Measurements from ENCODE around the gene LPO.

LPO gene

DNA sequence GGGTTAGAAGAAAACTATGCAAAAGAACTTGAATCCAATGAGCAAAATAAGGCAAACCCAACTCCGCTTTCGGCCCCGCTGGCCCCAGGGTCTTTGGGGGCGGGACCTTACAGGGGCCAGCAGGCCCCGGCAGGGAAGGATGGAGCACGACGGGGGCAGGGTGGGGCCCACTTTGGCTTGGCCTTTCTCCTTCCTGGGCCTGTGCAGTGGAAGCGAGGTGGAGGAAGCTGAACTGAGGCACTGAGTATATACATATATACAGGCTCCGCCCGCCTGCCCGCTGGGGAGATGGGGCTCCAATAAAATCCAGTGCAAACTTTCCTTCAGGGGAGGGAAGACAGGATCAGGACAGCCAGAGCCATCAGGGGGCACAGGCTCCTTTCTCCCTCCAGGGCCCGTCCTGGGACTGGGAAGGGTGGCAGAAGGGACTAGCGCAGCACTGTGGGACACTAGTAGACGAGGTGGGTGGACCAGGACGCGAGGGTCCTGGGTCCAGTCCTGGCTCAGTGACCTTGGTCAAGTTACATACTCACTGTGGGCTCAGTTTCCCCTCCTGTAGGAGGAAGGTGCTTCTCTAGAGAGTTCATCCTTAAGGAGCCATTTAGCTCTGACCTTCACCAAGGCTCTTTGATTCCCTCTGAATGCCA lies 63.2 kb downstream of the LPO start:
- TF ChIP-seq, protein P1, sequence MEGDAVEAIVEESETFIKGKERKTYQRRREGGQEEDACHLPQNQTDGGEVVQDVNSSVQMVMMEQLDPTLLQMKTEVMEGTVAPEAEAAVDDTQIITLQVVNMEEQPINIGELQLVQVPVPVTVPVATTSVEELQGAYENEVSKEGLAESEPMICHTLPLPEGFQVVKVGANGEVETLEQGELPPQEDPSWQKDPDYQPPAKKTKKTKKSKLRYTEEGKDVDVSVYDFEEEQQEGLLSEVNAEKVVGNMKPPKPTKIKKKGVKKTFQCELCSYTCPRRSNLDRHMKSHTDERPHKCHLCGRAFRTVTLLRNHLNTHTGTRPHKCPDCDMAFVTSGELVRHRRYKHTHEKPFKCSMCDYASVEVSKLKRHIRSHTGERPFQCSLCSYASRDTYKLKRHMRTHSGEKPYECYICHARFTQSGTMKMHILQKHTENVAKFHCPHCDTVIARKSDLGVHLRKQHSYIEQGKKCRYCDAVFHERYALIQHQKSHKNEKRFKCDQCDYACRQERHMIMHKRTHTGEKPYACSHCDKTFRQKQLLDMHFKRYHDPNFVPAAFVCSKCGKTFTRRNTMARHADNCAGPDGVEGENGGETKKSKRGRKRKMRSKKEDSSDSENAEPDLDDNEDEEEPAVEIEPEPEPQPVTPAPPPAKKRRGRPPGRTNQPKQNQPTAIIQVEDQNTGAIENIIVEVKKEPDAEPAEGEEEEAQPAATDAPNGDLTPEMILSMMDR (IDR thresholded peaks at IDR 0.05; ENCODE audit: low read depth, low read length) = no peak
- DNase-seq (ENCODE audit: extremely low read depth, low read depth) = no peak

DNA sequence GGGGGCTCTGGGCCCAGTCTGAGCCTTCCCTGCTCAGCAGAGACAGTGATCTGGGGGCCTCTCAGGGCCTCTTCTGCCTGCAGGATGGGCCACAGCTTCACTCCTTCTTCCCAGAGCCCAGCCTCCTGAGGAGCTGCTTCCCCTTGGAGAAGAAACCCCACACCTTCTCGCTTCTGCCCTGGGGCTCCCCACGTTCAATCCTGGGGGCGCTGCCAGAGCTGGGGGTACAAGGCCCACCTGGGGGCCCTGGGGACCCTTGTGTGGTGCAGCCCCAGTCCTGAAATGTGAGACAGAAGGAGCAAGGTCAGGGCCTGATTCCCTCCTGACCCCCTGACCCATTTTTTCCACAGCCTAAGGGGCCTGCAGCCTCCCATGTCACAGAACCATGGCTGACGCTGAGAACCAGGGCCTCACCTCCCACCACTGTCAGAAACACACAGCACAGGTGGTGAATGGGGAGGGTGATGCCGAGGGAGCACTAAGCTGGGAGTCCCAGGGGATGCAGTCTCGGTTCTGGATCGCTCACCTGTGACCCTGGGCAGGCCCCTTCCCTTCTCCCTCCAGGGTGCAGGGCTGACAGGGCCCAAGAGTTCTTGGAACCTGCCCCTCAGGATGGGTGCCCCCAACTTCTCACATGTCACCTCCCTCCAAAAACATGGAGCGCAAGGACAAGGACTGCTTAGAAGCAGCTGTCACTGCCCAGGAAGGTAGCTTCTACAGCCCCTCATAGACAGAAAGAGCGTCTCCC lies 64.0 kb downstream of the LPO start:
- DNase-seq (ENCODE audit: extremely low read depth, low read depth) = no peak
- TF ChIP-seq, protein P1 (IDR thresholded peaks at IDR 0.05; ENCODE audit: low read depth, low read length) = no peak

DNA sequence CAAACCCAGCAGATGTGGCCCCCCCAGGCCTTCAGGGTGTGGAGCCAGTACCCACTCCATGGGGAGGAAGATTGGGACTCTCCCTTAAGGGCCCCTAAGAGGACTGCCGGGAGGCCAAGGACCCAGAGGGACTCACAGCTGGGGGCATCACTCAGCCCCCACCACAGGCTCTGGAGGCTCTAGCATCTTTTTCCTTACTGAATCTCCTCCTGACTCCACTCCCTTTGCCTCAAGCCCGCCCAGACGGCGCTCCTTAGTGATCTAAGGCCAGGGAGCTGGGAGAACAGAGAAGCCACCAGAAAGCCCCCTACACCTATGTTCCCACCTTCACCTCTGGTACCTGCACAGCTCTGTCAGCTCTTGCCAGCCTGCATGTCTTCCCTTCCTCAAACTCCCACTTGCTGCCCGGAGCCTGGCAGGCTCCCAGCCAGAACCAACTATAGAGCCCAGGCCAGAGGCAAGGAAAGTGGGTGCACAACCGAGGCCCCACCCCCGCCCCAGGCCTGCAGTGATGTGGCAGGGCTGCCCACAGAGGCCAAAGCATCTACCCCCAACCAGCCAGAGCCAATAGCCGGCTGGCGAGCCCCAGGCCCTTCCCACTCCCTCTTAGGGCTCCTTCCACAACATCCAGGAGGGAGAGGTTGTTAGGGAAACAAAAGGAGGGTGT lies 64.7 kb downstream of the LPO start:
- DNase-seq (ENCODE audit: extremely low read depth, low read depth) = no peak
- TF ChIP-seq, protein P1 (IDR thresholded peaks at IDR 0.05; ENCODE audit: low read depth, low read length) = no peak

DNA sequence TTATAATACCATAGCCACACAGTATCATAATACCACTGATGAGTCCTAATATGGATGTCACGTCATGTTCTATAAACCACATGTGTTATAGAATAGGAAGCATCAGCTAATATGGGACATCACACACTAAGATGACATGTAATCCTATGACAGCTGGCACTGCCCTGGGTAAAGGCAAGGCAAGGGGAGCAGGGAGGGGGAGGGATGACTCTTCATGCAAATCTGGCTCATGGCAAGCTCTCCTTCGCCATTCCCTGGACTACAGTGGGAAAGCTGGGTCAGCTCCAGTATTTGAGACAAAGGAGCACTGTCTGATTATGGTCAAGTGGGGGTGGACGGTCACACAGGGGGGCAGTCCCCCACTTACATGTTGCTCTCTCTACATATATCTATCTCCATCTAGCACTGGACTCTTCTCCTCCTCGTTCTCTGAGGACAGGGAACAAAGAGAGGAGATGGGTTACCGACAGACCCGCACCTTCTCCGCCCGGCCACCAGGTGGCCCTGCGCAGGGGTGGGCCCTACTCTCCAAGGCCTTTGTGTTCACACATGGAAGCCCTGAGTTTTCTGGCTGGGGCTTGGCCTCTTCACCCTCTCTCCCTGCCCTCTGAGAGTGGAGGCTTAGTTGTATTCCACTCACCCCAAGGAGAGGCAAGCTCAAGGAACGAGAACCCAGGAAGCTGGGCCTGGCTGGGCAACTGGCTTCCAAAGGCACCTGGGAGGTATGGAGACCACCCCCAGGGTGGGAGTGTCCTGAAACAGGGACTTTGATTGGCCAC lies 65.8 kb downstream of the LPO start:
- DNase-seq (ENCODE audit: extremely low read depth, low read depth) = no peak
- TF ChIP-seq, protein P1 (IDR thresholded peaks at IDR 0.05; ENCODE audit: low read depth, low read length) = peak; percentile 70

DNA sequence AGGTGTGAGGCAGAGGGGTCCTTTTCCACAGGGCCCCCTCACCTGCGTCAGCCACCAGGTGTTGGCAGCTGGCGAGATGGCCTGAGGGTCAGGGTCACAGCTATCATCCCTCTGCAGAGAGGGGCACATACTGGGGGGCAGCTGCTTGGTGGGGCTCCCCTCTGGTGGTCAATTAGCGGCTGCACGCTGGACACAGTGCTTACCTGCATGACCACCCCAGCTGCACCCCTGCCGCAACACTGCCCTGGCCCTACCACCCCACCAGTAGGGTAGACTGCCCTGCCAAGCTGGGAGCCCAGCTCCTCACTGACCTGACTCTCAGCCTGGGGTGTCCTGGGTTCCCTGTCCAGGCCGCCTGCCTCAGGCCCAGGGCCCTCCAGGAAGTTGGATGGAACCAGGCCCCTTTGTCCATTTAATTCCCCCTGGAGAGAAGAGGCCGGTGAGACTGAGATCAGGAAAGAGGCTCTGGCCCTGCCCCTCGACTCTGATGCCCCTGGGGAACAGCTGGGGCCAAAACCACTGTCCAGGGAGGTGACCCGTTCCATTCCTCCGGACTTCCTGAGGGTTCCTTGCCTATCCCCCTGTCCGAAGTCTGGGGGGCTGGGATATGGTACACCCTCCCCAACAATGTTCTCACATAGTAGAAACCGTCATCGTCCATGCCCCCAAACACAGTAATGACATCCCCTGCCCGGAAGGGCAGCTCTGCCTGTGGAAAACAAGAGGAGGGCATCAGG lies 66.5 kb downstream of the LPO start:
- no peak for DNase-seq (ENCODE audit: extremely low read depth, low read depth)
- TF ChIP-seq, protein P1 (IDR thresholded peaks at IDR 0.05; ENCODE audit: low read depth, low read length) = no peak

DNA sequence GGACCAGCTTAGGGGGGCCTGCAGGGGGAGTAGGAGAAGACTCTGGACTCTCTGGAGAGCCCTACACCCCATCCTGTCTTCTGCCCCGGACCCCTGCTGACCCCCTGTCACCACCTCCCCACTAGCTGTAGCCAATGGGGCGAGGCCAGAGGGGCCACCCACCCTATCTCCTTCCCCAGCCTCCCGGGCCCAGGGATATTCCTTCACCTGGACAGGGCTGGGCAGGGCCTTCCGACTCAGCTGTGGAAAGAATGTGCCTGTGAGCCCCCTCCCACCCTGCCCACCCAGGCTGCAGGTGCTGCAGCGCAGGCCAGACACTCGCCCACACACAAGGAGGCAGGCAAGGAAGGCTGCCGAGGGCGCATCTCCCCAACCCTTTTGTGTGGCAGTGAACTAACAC lies 67.2 kb downstream of the LPO start:
- TF ChIP-seq, protein P1 (IDR thresholded peaks at IDR 0.05; ENCODE audit: low read depth, low read length) = no peak
- no peak for DNase-seq (ENCODE audit: extremely low read depth, low read depth)

Data from AG09319 (cell line).